CD1c-positive myeloid dendritic cell (primary cell): ENCODE measurements around the gene TRAF6.

ENCODE experiments used
- DNase-seq: peaks from one replicate; pipeline ENCODE4 v3.0.0-alpha.2; 2016; ENCODE audit errors: extremely low spot score

TRAF6 gene

GRCh38 chr11:36458129-36458915, 51.8 kb downstream of the TRAF6 start:
- no peak for DNase-seq

- no peak for DNase-seq
Observed at GRCh38 chr11:36456156-36456555, 53.9 kb downstream of the TRAF6 start.

- no peak for DNase-seq
Observed at GRCh38 chr11:36455658-36456111, 54.4 kb downstream of the TRAF6 start.

DNA sequence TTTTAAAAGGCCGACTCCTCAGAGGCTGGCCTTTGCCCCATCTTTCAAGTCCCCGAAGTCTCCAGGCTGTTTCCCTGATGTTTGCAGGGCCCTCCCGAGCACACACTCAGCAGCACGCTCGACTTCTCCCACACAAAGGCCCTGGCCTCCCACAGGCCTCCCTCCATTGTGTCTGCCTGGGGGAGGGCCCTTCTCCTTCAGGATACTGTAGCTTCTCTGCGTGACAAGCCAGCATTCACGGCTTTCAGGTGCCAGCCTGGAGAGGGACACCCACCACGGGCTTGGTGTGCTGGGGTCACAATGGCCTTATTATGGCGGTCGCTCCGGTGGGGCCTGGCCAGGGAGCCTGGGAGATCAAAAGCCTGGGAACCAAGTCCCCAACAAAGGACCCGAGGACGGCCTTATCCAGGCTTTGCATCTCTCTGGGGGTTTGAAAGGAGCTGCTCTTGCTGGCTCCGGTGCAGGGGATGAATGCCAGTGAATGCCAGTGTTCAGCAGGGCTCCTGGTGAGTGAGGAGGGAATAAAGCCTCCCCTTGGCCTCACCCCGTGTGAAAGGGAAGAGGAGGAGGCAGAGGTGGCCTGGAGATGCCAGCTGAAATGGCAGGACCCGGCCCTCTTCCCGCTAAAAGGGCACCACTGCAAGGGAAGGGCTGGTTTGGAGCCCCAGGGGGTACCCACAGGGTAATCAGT, 55.0 kb downstream of the TRAF6 start:
- peak; percentile 11 for DNase-seq

DNA sequence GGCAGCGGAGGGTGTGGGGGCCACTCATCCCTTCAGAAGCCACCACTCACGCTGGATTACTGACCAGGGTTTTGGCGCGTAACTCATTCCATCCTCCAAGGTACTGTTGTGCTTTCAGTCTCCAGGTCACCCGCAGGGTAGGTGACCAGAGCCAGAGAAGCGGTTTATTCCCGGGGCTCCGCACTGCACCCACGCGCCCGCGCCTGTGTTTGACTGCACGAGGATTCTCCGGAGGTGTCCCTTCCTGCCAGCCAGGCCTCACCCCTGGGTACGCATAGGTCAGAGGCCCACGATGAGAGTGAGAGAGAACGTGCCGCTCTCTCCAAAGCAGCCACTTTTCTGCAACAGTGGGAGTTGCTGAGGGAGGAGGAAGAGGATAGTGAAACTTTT, 55.5 kb downstream of the TRAF6 start:
- DNase-seq, result no peak

DNA sequence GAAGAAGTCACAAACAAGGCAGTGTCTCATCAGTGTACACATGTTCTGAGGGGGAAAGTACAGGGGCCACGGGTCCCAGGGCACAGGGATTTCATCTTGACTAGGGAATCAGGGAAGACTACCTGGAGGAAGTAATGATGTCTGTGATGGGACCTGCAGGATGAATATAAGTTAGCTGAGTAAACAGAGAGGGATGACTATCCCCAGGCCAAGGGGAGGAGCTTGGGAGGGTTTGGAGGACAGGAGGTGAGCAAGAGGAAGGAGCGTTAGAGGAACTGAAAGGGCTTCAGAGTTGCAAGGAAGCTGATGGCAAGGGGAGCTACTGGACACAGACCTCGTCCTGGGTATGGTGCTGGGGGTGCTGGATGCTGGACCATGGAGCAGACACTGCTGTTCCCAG, 56.4 kb downstream of the TRAF6 start:
- DNase-seq, result peak; percentile 69

- DNase-seq, result no peak
Observed at GRCh38 chr11:36452961-36453360, 57.1 kb downstream of the TRAF6 start.

- no peak for DNase-seq
Observed at GRCh38 chr11:36452236-36452940, 57.7 kb downstream of the TRAF6 start.

GRCh38 chr11:36451681-36452080, 58.4 kb downstream of the TRAF6 start:
- no peak for DNase-seq

DNA sequence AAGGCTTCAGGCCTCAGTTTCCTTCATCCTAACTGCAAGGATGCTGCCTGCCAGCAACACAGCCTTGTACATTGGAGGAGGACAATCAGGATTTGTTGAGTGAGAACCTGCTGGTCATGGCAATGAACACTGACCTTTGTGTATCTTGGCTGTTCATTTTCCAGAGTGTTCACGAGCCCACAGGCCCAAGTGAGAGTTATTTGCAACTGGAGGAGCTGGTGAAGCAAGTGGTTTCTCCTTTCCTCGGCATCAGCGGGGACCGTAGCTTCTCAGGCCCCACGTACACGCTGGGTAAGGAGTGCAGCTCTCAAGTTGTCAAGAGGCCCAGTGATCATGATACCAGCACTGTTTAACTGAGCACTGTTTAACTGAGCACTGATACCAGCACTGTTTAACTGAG, 59.0 kb downstream of the TRAF6 start:
- no peak for DNase-seq

DNA sequence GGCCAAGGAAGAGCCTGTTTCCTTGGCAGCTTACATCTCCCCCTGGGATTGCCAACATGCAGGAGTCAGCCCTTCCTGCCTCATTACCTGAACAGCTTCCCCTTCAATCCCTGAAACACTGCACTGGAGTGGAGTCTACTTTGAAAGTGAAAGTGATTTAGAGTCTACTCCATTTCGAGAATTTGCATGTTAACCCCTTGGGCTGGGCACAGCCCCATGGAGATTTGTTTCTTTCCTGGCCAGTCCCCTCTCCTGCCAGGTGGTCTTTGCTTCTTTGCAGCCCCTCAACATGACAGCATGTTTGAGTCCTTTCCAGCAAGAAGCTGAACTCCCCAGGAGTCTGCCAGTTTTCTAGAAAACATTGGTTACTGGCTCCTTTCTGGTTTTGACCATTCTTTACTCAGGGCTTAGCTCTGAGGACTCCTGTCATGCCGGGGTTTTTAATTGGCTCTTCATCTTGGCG, 59.9 kb downstream of the TRAF6 start:
- DNase-seq, result no peak

- DNase-seq, result no peak
Observed at GRCh38 chr11:36449561-36450096, 60.4 kb downstream of the TRAF6 start.

- DNase-seq, result no peak
Observed at GRCh38 chr11:36447947-36448346, 62.1 kb downstream of the TRAF6 start.

- DNase-seq, result no peak
Observed at GRCh38 chr11:36447514-36447913, 62.6 kb downstream of the TRAF6 start.

GRCh38 chr11:36446135-36446534, 63.9 kb downstream of the TRAF6 start:
- DNase-seq, result no peak

DNA sequence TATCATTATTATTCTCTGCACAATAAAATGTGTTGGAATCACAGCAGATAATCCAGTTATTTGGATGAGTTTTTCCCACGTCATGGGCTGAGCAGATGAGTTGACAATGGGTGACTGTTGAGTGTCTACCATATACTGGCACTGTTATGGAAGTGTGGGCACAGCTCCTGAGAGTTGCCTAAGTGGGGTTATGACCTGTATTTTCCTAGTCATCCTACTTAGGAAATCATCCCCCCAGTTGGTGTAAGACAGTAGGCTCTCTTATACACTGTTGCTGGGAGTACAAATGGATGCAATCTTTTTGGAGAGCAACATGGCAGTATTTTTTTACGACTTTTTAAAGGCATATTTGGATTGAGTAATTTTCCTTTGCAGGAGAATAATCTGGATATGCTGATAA, 66.4 kb downstream of the TRAF6 start:
- no peak for DNase-seq

DNA sequence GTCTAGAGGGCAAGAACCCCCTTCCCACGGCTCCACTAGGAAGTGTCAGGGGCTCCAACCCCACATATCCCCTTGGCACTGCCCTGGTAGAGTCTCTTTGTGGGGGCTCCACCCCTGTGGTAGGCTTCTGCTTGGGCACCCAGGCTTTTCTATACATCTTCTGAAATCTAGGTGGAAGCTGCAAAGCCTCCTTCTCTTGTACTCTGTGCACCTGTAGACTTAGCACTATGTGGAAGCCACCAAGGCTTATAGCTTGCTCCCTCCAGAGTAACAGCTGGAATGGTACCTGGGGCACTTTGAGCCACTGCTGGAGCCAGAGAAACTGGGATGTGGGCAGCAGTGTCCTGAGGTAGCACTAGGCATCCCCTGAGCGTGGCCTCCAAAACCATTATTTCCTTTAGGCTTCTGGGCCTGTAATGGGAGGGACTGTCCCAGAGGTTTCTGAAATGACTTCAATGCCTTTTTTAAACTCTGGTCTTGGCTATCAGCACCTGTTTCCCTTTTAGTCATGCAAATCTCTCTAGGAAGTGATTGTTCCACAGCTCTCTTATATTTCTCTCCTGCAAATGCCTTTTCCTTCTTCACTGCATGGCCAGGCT, 68.4 kb downstream of the TRAF6 start:
- DNase-seq, result no peak

DNA sequence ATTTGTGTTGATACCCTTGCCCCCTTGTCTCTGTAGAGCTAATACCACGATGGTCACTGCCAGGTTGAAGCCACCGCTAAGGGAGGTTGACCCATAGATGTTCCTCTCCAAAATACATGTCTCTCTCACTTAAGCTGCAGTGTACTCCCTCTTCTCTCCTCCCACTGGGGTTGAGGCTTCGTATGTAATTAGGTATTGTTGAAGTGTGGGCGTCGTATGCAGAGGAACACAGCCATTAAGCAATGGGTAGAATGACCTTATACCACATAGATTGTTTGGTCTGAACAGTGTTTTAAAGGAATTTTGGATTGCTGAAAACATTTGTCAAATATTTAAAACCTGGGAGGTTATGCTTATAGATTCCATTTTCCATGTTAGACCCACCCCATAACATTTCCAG, 71.9 kb downstream of the TRAF6 start:
- no peak for DNase-seq

GRCh38 chr11:36437413-36437812, 72.7 kb downstream of the TRAF6 start:
- DNase-seq, result no peak
